Hepatocyte (in vitro differentiated cells): ENCODE measurements around the gene CCDC126. TPM values are rescaled to one million over a fixed set of nuclear protein-coding genes. Genes with fewer than 3 reads are reported as not detected.

Experiments used
- DNase-seq: peaks from one replicate; pipeline ENCODE4 v3.0.0-alpha.2; 2016; ENCODE audit warnings: low spot score
- H2AFZ ChIP-seq: fragments of 200-600 bp; sonication (generic); 2 replicates; pipeline ENCODE4 v1.6.0; 2016; ENCODE audit warnings: antibody characterized with exemption, mild to moderate bottlenecking
- H3K27ac ChIP-seq: fragments of 200-600 bp; sonication (generic); 2 replicates; pipeline ENCODE4 v1.5.1; 2016; ENCODE audit warnings: mild to moderate bottlenecking
- H3K27me3 ChIP-seq: fragments of 200-600 bp; sonication (generic); 2 replicates; pipeline ENCODE4 v1.6.1; 2016
- H3K36me3 ChIP-seq: fragments of 200-600 bp; sonication (generic); replicated peaks from 2 replicates; pipeline ENCODE4 v1.5.1; 2016; ENCODE audit warnings: low read depth; ENCODE audit not compliant: insufficient read depth
- H3K4me1 ChIP-seq: fragments of 200-600 bp; sonication (generic); 2 replicates; pipeline ENCODE4 v1.5.1; 2016; ENCODE audit warnings: mild to moderate bottlenecking, moderate library complexity; ENCODE audit not compliant: insufficient read depth
- H3K4me2 ChIP-seq: fragments of 200-600 bp; sonication (generic); 2 replicates; pipeline ENCODE4 v1.6.0; 2016
- H3K4me3 ChIP-seq: fragments of 200-600 bp; sonication (generic); 2 replicates; pipeline ENCODE4 v1.5.1; 2016; ENCODE audit warnings: mild to moderate bottlenecking
- H3K79me2 ChIP-seq: fragments of 200-600 bp; sonication (generic); 2 replicates; pipeline ENCODE4 v1.6.0; 2017; ENCODE audit warnings: mild to moderate bottlenecking
- H3K9me2 ChIP-seq: fragments of 200-600 bp; sonication (generic); replicated peaks from 2 replicates; pipeline ENCODE4 v1.6.0; 2017; ENCODE audit warnings: mild to moderate bottlenecking; ENCODE audit not compliant: insufficient read depth
- H3K9me3 ChIP-seq: fragments of 200-600 bp; sonication (generic); 2 replicates; pipeline ENCODE4 v1.5.1; 2016; ENCODE audit warnings: low read depth, mild to moderate bottlenecking
- H4K20me1 ChIP-seq: fragments of 200-600 bp; sonication (generic); 2 replicates; pipeline ENCODE4 v1.6.0; 2016; ENCODE audit warnings: mild to moderate bottlenecking; ENCODE audit not compliant: insufficient read depth, poor library complexity, severe bottlenecking
- CTCF ChIP-seq: fragments of 200-600 bp; sonication (generic); IDR thresholded peaks from 2 replicates; pipeline ENCODE4 v1.5.1; 2016; ENCODE audit warnings: antibody characterized with exemption, mild to moderate bottlenecking; ENCODE audit not compliant: poor library complexity
- EZH2 ChIP-seq: fragments of 200-600 bp; sonication (generic); IDR thresholded peaks from 2 replicates; pipeline ENCODE4 v1.6.1; 2016; ENCODE audit warnings: antibody characterized with exemption, mild to moderate bottlenecking, borderline replicate concordance
- EZH2phosphoT487 ChIP-seq: fragments of 200-600 bp; sonication (generic); IDR thresholded peaks from one replicate; pipeline ENCODE4 v1.6.1; 2018; ENCODE audit warnings: antibody characterized with exemption, mild to moderate bottlenecking, low read depth, moderate library complexity; ENCODE audit not compliant: unreplicated experiment, severe bottlenecking
- WGBS: methylation state at CpG from one replicate; pipeline ENCODE4 v1.1.6; 2016; ENCODE audit warnings: low lambda C conversion rate; ENCODE audit errors: missing lambda C conversion rate; 5-methylcytosine and 5-hydroxymethylcytosine counted together
- polyA plus RNA-seq: library from polyadenylated mRNA; unstranded; fragments of >200 nt; fragmentation: Nextera tagmentation; extraction: Ambion mirVana; gene quantifications from 2 replicates; pipeline ENCODE4 v1.2.1, GENCODE V29; 2016
- total RNA-seq: library from RNA; depleted of rRNA; stranded (reverse); fragments of >200 nt; gene quantifications from 2 replicates; pipeline ENCODE4 v1.2.3, GENCODE V29; 2014

CCDC126 gene
- total and polyA plus RNA-seq, 2 experiments from 2014 or later, result 19.4 to 33.7 TPM

DNA sequence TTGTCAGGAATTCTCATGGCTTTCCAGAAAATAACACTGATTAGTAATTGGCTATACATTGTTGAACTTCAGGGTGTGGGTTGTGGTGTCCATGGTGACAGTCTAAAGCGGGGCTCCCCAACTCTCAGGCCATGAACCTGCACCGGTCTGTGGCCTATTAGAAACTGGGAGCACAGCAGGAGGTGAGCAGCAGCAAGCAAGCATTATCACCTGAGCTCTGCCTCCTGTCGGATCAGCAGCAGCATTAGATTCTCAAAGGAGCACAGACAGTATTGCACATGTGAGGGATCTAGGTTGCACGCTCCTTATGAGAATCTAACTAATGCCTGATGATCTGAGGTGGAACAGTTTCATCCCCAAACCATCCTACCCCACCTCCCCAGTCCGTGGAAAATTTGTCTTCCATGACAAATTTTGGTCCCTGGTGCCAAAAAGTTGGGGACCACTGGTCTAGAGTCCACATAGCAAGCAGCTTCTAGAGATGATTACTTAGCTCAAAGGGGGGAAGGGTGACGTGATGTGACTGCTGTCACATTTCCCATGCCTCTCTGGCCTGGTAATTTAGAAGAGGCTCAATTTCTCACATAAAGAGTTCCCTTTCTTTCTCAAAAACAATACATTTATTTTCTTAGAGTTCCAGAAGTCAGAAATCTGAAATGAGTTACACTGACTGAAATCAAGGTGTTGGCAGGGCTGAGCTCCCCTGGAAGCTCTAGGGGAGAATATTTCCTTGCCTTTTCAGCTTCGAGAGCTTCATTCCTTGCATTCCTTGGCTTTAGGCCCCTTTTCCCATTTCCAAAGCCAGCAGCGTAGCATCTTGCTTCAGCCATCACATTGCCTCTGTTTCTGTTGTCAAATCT lies 65.2 kb downstream of the CCDC126 start:
- Histone ChIP-seq H4K20me1 (no peaks in the 10 kb centered on the region), H2AFZ (no peak overlapping the region), H3K9me3 (no peaks in the 10 kb centered on the region), H3K4me2 (no peak overlapping the region), H3K9me2 (no peaks in the 10 kb centered on the region), H3K4me1 (no peaks in the 10 kb centered on the region), H3K27me3 (no peaks in the 10 kb centered on the region), H3K27ac (no peak overlapping the region), H3K4me3 (no peak overlapping the region), H3K79me2 (no peaks in the 10 kb centered on the region), H3K36me3 (no peaks in the 10 kb centered on the region)
- DNase-seq, result no peak
- WGBS, result 74% methylated on average over 8 of the region's 8 CpGs
- TF ChIP-seq EZH2, result no peak
- TF ChIP-seq CTCF, result no peak
- TF ChIP-seq EZH2phosphoT487, result no peak

DNA sequence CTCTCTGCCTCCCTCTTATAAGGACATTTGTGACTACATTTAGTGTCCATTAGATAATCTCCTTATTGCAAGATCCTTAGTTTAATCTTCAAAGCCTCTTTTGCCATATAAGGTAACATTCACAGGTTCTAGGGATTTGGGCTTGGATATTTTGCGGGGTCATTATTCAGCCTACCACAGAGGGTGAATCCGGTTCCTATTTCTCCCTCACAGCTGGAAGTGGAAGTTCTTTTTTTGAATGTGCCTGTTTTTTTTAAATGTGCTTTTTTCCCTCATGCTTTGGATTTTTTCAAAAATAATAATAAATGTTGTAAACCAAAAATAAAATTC lies 65.8 kb downstream of the CCDC126 start:
- H4K20me1 ChIP-seq, result no peaks in the 10 kb centered on the region
- H3K27me3 ChIP-seq, result no peaks in the 10 kb centered on the region
- TF ChIP-seq CTCF (no peak), EZH2phosphoT487 (no peak), EZH2 (no peak)
- no peak overlapping the region for H3K4me3 ChIP-seq
- no peak for DNase-seq
- no peaks in the 10 kb centered on the region for H3K9me2 ChIP-seq
- no peak overlapping the region for H3K27ac ChIP-seq
- no peaks in the 10 kb centered on the region for H3K36me3 ChIP-seq
- no peaks in the 10 kb centered on the region for H3K79me2 ChIP-seq
- H3K4me1 ChIP-seq, result no peaks in the 10 kb centered on the region
- H3K9me3 ChIP-seq, result no peaks in the 10 kb centered on the region
- no peak overlapping the region for H2AFZ ChIP-seq
- 79% methylated on average over 2 of the region's 2 CpGs for WGBS
- H3K4me2 ChIP-seq, result no peak overlapping the region

GRCh38 chr7:23664122-23664521 lies 66.9 kb downstream of the CCDC126 start:
- no peak for DNase-seq
- Histone ChIP-seq H3K79me2 (no peaks in the 10 kb centered on the region), H3K4me2 (no peak overlapping the region), H3K36me3 (no peaks in the 10 kb centered on the region), H3K4me3 (no peak overlapping the region), H3K9me3 (no peaks in the 10 kb centered on the region), H2AFZ (no peak overlapping the region), H3K27ac (no peak overlapping the region), H4K20me1 (no peaks in the 10 kb centered on the region), H3K4me1 (no peaks in the 10 kb centered on the region), H3K9me2 (no peaks in the 10 kb centered on the region), H3K27me3 (no peaks in the 10 kb centered on the region)
- TF ChIP-seq EZH2phosphoT487 (no peak), CTCF (no peak), EZH2 (no peak)
